A549 (cell line): Measurements from ENCODE around the gene SEC14L6.

Experiments used
- MAFK ChIP-seq: fragments of 450-650 bp; IDR thresholded peaks from 2 replicates; pipeline ENCODE4 v1.6.1; 2014; ENCODE audit not compliant: partially characterized antibody
- TF ChIP-seq, protein P1 (sequence below): IDR thresholded peaks from 2 replicates; pipeline ENCODE4 v1.6.1; 2012; ENCODE audit warnings: low read depth, borderline replicate concordance
- TF ChIP-seq, protein P2 (sequence below): fragments of >200 bp; sonication (Bioruptor Twin); formaldehyde crosslinking; IDR thresholded peaks from 3 replicates; pipeline ENCODE4 v1.5.1; 2016

DNA sequence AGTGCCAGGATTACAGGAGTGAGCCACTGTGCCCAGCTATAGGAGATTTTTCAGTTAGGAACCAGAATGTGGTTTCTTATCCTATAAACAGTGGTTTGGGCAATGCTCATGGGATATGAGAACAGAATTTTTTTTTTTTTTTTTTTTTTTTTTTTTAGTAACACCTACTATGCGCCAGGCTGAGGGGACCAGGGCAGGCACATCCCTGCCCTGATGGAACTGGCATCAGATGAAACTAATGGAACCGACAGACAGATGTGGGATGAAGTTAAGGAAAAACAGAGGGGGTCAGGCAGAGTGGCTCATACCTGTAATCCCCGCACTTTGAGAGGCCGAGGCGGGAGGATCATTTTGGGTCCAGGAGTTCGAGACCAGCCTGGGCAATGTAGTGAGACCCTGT lies 45.9 kb downstream of the SEC14L6 start:
- TF ChIP-seq MAFK, result no peak
- TF ChIP-seq, protein P1, sequence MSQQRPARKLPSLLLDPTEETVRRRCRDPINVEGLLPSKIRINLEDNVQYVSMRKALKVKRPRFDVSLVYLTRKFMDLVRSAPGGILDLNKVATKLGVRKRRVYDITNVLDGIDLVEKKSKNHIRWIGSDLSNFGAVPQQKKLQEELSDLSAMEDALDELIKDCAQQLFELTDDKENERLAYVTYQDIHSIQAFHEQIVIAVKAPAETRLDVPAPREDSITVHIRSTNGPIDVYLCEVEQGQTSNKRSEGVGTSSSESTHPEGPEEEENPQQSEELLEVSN, result no peak
- TF ChIP-seq, protein P2, sequence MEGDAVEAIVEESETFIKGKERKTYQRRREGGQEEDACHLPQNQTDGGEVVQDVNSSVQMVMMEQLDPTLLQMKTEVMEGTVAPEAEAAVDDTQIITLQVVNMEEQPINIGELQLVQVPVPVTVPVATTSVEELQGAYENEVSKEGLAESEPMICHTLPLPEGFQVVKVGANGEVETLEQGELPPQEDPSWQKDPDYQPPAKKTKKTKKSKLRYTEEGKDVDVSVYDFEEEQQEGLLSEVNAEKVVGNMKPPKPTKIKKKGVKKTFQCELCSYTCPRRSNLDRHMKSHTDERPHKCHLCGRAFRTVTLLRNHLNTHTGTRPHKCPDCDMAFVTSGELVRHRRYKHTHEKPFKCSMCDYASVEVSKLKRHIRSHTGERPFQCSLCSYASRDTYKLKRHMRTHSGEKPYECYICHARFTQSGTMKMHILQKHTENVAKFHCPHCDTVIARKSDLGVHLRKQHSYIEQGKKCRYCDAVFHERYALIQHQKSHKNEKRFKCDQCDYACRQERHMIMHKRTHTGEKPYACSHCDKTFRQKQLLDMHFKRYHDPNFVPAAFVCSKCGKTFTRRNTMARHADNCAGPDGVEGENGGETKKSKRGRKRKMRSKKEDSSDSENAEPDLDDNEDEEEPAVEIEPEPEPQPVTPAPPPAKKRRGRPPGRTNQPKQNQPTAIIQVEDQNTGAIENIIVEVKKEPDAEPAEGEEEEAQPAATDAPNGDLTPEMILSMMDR, result no peak
